HG03045 (cell line): ENCODE measurements around the gene P2RX2.

Source experiments
- ATAC-seq: cut with Tn5 transposase; IDR thresholded peaks from one replicate; pipeline ENCODE4 v1.9.1; 2021; ENCODE audit warnings: mild to moderate bottlenecking, moderate library complexity; ENCODE audit not compliant: unreplicated experiment

P2RX2 gene

GRCh38 chr12:132618683-132619043 is at the start of gene P2RX2:
Gene P2RX2, plus strand, starts transcription at chr12:132618776. Its CDS starts 41 bp downstream, at chr12:132618817.
- ATAC-seq, result no peak

GRCh38 chr12:132568826-132569480 is 49.6 kb upstream of the P2RX2 start:
- ATAC-seq, result no peak

- ATAC-seq, result no peak
Measured at GRCh38 chr12:132569856-132570480, 48.6 kb upstream of the P2RX2 start.

GRCh38 chr12:132570635-132571034 is 47.9 kb upstream of the P2RX2 start:
- ATAC-seq, result no peak

- ATAC-seq, result no peak
Measured at GRCh38 chr12:132571051-132571450, 47.5 kb upstream of the P2RX2 start.

- ATAC-seq, result no peak
Measured at GRCh38 chr12:132571598-132571997, 47.0 kb upstream of the P2RX2 start.

GRCh38 chr12:132572106-132572505 is 46.5 kb upstream of the P2RX2 start:
- ATAC-seq, result no peak

- ATAC-seq, result no peak
Measured at GRCh38 chr12:132572801-132573760, 45.5 kb upstream of the P2RX2 start.

- ATAC-seq, result no peak
Measured at GRCh38 chr12:132574271-132574996, 44.1 kb upstream of the P2RX2 start.

GRCh38 chr12:132575661-132576060 is 42.9 kb upstream of the P2RX2 start:
- no peak for ATAC-seq

- ATAC-seq, result no peak
Measured at GRCh38 chr12:132576701-132577100, 41.9 kb upstream of the P2RX2 start.

GRCh38 chr12:132577191-132577920 is 41.2 kb upstream of the P2RX2 start:
- no peak for ATAC-seq

GRCh38 chr12:132578118-132578517 is 40.5 kb upstream of the P2RX2 start:
- ATAC-seq, result no peak

- no peak for ATAC-seq
Measured at GRCh38 chr12:132578826-132579225, 39.8 kb upstream of the P2RX2 start.

GRCh38 chr12:132579744-132580143 is 38.8 kb upstream of the P2RX2 start:
- no peak for ATAC-seq

GRCh38 chr12:132580701-132581292 is 37.8 kb upstream of the P2RX2 start:
- no peak for ATAC-seq

- no peak for ATAC-seq
Measured at GRCh38 chr12:132581348-132582057, 37.1 kb upstream of the P2RX2 start.

- no peak for ATAC-seq
Measured at GRCh38 chr12:132582058-132582420, 36.5 kb upstream of the P2RX2 start.
